HG03432 (cell line): ENCODE data around the gene IL12RB2.

Experiments
- ATAC-seq: cut with Tn5 transposase; IDR thresholded peaks from one replicate; pipeline ENCODE4 v1.9.1; 2021; ENCODE audit warnings: mild to moderate bottlenecking, moderate library complexity; ENCODE audit not compliant: unreplicated experiment

Gene IL12RB2

DNA sequence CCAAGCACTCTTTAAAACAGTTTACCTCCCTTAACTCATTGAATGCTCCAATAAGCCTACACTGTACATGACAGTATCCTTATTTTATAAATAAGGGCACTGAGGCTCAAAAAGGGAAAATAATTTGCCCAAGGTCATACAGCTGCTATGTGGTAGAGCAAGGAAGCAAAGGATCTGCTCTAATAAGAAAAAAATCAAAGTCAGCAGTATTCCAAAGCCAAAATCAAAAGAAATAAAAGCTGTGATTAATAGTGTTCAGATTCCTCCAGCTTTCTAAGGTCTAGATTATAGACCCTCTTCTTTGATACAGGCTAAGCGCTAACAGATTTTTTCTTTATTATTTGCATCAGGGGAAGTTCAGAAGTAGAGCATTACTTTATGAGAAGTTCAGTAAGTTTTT, 39.3 kb downstream of the IL12RB2 start:
- no peak for ATAC-seq

DNA sequence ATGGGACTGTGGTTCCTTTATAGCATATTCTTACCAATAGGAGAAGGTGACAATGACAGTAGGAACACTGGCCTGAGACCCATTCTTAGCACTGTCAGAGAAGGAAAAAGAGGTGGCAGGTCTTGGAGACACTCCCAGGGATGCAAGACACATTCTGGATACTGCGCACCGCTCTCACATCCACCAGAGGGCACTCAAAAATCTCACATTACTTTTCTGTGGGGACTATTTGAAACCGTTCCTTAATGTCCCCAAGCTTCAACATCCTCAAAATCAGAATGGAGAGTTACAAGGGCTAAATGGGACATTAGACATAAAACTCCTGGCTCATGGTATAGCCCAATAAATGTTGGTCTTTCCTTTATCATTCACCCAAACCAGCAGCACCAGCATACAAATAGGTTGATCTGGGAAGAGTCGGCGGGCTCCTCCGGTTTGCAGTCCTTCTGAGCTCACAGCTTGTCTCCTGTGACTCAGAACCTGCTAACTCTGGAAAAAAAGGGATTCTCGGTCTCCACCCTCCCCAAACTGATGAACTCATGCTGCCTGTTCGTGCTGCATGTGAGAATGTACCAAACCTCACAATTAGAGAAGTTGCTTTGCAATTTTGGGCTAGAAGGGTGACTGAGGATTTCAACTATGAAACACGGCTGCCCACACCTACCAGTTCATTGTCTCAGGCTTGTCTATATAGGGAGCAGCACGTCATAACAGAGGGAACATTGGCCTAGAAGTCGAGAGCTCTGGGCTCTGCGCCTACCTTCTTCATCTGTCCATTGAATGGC, 40.2 kb downstream of the IL12RB2 start:
- ATAC-seq, result peak; percentile 58

DNA sequence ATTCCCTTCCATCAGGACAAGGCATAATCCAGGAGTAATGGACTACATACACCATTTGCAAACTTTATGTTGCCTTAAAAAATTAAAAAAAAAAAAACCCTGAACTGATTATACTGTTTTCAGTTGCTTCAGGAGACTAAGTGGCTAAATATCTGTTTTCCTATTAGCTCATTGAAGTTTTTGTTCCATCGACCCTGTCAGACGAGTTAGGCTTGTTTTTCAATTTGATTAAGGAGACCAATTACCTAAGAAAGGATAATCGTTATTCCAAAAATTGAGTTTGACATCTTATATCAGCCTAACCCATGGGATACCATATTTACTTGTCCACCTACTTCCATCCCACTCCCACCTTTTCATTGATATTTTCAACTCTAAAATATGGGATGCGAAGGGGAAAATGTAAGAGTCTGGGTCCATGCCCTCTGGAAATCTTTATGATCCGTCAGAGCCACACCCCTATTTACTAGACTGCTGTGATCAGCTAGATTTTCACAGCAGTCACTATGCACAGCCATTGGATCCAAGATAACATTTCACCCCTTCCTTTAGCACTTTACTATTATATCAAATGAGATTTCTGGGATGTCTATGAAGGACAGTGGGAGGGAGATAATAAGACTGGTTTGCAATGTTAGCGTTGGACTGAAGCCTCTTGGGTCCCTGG, 41.0 kb downstream of the IL12RB2 start:
- no peak for ATAC-seq

DNA sequence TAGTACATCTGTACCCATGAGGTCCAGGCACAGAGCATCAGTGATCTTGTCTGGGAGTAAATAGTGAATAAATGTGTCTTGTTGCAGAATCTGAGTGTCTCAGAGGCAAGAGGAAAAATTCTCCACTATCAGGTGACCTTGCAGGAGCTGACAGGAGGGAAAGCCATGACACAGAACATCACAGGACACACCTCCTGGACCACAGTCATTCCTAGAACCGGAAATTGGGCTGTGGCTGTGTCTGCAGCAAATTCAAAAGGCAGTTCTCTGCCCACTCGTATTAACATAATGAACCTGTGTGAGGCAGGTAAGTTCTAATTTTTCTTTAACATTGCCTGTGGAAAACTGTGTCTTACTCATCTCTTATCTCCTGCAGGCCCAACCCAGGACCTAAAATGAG, 43.1 kb downstream of the IL12RB2 start:
- peak; percentile 71 for ATAC-seq

DNA sequence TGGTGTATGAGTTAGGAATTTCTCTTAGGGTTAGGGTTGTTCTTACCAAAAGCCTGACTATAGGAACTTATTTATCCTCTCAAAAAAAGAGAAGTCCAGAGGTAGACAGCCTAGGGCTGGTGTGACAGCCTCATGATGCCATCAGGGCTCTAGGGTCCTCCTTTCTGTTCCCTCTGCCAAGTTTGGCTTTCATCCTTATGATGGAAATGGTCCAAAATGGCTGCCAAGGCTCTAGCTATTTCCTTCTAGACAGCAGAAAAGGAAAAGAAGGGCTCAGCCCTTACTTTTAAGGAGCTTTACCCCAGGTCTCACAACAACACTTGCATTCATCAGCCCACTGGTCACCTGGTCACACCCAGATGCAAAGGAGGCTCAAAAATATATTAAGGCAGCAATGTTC, 44.5 kb downstream of the IL12RB2 start:
- no peak for ATAC-seq

DNA sequence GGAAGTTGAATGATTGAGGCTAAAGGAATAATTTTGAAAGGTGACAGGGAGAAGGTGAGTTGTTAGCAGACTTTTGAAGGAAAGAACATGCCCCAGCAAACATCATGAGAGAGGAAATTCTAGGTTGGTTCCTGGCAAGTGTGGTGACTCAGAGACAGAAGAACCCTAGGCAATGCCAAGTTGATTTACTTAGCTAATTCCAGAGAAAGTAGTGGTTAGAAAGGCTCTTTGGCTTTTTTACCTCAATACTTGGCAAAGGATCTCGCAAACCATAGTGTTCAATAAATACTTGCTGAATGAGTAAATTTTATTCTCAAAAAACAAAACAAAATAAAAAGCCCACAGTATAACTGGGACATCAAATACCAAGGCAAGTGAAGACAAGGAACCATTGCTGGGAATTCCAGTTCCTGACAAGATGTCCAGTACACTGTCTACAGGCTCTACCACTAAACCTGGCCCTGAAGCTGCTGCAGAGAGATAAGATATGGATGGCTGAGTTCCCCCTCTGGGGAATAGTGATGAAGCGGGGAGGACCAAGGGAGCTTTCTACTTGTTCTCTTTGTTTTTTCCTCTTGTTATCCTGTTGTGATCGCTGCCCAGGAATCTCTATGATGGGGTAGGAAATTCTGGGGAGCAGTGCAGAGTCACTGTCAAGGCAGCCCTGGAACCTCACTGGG, 48.2 kb downstream of the IL12RB2 start:
- no peak for ATAC-seq

DNA sequence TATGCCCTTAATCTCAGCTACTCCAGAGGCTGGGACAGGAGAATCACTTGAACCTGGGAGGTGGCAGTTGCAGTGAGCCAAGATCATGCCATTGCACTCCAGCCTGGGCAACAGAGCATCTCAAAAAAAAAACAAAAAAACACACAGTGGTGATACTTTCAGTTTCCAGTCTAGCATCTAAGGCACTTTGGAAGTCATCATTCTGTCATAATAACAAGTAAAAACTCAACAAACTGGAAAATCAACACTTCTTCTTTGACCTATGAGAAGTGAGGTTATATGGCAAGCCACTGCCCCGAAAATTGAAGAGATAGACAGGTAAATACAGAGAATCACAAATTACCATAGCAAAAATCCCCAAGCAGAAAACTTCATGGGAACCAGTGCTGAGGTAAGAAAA, 51.9 kb downstream of the IL12RB2 start:
- no peak for ATAC-seq

DNA sequence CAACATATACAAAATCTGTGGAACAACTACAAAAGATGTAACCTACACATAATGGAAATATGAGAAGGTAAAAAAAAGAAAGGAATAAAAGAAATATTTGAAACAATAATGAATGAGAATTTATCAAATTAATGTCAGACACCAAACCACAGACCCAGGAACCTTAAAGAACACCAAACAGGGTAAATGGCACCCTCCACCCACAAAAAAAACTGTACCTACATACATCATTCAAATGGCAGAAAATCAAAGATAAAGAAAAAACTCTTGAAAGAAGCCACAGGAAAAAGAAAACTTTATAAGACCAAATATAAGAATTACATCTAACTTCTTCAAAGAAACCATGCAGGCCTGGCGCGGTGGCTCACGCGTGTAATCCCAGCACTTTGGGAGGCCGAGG, 54.0 kb downstream of the IL12RB2 start:
- ATAC-seq, result no peak

DNA sequence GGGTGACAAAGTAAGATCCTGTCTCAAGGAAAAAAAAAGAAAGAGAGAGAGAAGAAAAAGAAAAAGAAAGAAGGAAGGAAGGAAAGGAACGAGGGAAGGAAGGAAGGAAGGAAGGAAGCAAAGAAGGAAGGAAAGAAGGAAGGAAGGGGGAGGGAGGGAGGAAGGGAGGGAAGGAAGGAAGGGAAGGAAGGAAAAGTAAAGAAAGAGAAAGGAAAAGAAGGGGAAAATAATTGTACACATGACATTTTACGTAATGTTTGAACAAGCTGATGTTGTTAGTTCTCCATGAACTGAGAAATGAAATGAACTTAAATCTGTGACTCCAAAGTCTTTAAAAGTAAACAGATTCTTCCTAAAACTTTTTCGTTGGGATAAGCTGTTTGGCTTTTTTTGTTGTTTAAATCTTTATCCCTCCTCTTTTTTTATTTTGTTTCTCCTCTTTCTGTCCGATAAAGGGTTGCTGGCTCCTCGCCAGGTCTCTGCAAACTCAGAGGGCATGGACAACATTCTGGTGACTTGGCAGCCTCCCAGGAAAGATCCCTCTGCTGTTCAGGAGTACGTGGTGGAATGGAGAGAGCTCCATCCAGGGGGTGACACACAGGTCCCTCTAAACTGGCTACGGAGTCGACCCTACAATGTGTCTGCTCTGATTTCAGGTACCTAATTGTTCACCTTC, 59.8 kb downstream of the IL12RB2 start:
- ATAC-seq, result no peak

DNA sequence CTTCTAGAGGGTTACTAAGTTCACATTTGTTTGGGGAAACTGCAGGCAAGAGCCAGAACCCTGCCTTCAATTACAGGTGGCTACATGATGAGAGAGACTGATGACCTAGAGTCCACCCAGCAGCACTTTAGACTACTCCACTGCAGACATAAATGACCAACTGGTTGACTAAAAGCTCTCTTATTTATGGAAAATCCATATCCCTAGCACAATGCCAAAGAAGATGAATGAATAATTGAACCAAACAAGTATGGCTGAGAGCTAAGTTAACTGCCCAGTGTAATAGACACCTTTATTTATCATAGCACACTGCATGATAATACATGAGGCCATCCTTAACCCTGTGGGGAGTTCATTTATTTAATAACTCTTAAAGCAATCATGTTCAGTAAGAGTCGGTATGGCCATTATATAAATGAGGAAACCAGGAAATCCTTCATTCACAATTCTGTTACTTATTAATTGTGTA, 60.4 kb downstream of the IL12RB2 start:
- ATAC-seq, result no peak

DNA sequence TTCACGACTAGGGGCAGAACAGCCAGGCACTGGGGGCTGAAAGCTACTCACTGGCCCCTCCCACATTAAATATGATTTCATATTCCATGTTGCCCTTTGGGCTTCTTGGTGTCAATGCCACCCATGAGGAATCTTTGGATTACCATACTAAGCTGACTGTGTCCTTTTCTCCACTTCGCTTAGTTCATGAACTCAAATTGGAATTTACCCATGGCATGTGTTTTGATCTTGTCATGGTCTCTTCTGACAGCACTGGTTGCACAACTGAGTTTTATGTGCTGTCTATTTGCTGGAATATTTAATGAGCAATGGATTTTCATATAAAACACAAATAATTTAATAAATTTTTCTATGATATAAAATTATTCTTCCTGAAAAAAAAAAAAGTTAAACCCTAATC, 63.4 kb downstream of the IL12RB2 start:
- no peak for ATAC-seq

DNA sequence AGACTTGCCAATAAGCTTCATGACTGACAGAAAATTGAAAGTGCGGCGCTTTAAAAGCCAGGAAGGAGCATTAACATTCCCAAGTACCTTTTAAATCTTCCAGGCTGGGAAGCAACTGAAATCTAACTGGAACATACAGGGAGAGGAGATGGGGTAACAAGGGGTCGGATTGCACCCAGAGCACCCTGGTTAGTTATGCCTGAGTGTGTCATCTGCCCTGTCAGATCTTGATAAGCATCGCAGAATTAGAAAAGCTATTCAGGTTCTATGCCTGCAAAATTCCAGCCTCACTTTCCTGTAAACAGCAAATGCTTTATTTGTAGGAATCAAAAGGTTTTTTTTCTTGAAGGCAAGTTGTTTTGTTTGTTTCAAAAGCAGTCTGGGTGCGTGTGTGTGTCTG, 64.0 kb downstream of the IL12RB2 start:
- no peak for ATAC-seq

DNA sequence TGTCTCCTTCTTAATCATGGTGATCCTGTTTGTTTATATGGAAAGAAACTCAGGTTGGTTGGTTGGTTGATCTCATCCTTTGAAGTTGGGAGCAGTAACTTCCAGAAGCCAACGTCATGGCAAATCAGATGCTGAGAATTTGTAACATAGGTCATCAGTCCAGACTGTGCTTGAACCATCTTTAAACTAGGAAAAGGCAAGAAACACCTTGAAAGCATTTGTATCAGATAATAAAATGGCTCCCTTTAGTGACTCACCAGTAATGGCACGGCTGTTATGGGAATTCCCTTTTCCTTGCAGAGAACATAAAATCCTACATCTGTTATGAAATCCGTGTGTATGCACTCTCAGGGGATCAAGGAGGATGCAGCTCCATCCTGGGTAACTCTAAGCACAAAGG, 64.5 kb downstream of the IL12RB2 start:
- no peak for ATAC-seq

DNA sequence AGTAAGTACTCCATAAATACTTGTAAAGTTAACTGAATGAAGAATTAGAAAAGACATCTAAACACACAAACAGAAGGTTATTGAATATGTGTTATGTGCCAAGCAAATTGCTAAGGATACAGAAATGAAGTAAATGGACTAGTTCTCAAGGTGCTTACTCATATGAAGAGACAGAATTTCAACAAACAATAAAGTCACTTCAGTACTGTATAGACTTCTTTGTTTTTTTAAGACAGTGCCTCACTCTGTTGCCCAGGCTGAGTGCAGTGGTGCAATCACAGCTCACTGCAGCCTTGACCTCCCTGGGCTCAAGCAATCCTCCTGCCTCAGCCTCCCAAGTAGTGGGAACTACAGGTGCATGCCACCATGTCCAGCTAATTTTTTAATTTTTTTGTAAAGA, 65.2 kb downstream of the IL12RB2 start:
- ATAC-seq, result no peak

DNA sequence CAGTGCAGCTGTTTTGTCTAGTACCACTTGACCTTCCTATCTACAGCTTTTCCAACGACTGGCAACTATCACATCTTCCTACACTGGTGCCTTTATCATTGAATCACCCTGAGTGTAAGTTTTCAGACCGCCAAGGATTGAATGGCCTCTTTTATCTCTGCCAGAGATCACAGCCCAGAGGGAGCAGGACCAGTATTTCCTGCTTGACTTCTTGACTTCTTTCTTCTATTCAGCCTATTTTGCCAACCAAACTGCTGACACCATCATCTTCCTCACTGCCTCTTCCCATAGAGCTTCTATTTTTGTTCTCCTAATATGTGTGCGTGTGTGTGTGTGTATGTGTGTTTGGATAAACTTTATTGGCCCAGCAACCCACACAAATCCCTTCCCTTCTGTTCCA, 68.7 kb downstream of the IL12RB2 start:
- ATAC-seq, result no peak

DNA sequence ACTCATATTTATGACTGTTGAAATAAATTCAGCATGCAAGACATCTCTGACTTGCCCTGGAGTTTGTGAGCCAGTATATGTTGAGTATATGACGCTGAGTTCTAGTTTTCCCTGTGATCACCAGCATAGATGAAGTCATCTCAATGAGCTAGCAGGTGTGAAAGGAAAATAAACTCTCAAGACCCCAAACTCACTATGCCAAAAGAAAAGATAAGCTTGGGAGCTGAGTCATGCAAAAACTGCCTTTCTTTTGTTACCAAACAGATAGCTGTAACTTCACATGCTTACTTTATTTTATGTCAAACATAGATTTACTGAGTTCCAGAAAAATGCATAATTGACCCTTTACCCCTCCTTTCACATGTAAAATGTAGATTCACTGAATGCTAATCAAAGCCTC, 69.6 kb downstream of the IL12RB2 start:
- no peak for ATAC-seq

DNA sequence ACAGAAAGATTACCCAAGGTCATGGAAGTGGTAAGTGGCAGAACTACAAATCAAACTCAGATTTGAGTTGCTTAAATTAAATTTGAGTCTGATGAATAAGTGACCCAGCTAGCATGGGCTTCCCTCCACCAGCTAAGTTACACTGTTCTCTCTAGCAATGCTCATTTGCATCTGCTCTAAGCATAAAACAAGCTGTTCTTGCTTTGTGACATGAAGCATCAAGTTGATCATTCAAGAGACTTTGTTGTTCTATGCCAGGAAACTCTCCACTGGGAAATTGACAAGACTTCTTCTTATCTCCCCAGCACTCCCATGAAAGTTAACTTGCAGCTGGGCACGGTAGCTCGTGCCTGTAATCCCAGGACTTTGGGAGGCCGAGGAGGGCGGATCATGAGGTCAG, 73.5 kb downstream of the IL12RB2 start:
- no peak for ATAC-seq

DNA sequence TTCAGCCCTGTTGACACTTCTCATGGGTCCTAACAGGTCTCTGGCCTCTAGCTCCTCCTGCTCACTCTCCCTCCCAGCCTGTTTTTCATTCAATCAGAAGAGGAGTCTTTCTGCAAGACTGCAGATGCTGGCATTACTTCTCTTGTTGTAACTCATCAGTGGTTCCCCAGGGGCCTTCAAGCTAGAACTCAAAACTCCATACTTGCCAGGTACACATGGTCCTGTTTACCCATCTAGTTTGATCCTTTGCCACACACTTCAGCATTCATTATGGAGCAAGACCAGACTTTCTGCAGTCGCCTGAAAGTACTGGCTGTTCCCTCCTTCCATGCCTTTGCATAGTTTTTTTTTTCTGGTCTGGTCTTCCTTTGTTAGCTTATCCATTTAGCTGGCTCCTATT, 74.6 kb downstream of the IL12RB2 start:
- no peak for ATAC-seq

DNA sequence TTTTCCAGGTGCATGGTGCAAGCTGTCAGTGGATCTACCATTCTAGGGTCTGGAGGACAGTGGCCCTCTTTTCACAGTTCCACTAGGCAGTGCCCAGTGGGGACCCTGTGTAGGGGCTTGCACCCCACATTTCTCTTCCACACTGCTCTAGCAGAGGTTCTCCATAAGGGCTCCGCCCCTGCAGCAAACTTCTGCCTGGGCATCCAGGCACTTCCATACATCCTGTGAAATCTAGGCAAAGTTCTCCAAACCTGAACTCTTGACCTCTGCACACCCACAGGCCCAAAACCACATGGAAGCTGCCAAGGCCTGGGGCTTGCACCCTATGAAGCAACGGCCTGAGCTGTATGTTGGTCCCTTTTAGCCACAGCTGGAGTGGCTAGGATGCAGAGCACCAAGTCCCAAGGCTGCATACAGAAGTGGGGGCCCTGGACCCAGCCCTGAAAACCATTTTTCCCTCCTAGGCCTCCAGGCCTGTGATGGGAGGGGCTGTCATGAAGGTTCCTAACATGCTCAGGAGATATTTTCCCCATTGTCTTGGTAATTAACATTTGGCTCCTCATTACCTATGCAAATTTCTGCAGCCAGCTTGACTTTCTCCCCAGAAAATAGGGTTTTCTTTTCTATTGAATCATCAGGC, 76.4 kb downstream of the IL12RB2 start:
- no peak for ATAC-seq

DNA sequence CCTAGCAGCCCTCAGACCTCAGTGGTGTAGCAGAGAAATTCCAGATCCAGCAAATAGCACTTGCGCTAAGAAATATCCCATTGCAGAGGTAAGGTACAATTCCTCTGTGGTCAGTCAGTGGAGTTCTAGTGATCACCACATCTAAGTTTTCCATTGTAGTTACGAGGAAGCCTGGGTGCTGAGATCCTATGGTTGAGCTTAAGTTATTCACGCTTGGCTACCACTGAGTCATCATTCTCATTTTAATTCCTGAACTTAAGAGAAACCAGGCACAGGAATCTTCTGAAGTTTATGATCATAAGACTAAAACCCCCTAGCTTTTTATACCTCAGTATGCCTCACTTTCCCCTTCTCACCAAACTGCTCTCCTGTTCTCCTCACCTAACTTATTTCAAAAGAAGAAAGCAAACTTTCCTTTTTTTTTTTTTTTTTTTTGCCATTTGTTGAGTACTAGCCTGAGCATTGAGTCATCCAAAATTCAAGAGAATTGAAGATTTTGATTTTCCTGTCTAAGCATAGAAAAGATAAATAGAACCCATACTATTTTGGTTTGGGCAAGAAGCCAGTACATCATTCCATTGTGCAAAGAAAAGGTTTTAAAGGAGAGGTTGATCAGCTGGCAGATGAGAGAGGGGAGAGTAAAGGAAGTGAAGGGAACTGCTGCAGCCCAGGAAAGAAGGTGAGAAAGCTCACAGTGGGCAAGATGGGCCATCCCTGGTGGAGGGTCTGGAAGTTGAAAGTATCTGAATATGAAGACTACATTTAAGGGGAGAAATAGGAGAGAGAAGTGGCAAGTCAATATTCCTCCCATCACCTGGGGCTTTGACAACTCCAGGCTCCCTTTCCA, 82.6 kb downstream of the IL12RB2 start:
- no peak for ATAC-seq
